WTC11 (cell line): ENCODE results near the gene TMC8.

ENCODE experiments used
- CREM ChIP-seq: sonication (generic); formaldehyde crosslinking; IDR thresholded peaks from 2 replicates; pipeline ENCODE4 v1.8.1; 2022; ENCODE audit warnings: mild to moderate bottlenecking, missing genetic modification reagents, moderate library complexity
- CTCF ChIP-seq: fragments of 200-600 bp; IDR thresholded peaks from 2 replicates; pipeline ENCODE4 v1.8.0; 2022; ENCODE audit warnings: antibody characterized with exemption
- E2F4 ChIP-seq: sonication (generic); formaldehyde crosslinking; IDR thresholded peaks from 2 replicates; pipeline ENCODE4 v1.8.1; 2022; ENCODE audit warnings: low read depth, mild to moderate bottlenecking, moderate library complexity, missing genetic modification reagents, borderline replicate concordance
- ELF4 ChIP-seq: sonication (generic); formaldehyde crosslinking; IDR thresholded peaks from 2 replicates; pipeline ENCODE4 v1.8.1; 2022; ENCODE audit warnings: low read depth, mild to moderate bottlenecking, moderate library complexity, missing genetic modification reagents
- EMX1 ChIP-seq: fragments of 250-450 bp; sonication (Bioruptor Pico); IDR thresholded peaks from 2 replicates; pipeline ENCODE4 v1.8.0; 2021; ENCODE audit warnings: mild to moderate bottlenecking
- FOXK1 ChIP-seq: sonication (generic); formaldehyde crosslinking; IDR thresholded peaks from 2 replicates; pipeline ENCODE4 v1.8.0; 2022; ENCODE audit warnings: mild to moderate bottlenecking, moderate library complexity, missing genetic modification reagents
- FOXP4 ChIP-seq: sonication (generic); formaldehyde crosslinking; IDR thresholded peaks from 2 replicates; pipeline ENCODE4 v1.8.0; 2022; ENCODE audit warnings: mild to moderate bottlenecking, missing genetic modification reagents
- HMGXB4 ChIP-seq: sonication (generic); formaldehyde crosslinking; IDR thresholded peaks from 2 replicates; pipeline ENCODE4 v1.8.1; 2023; ENCODE audit warnings: mild to moderate bottlenecking, moderate library complexity, missing genetic modification reagents
- MAX ChIP-seq: sonication (generic); formaldehyde crosslinking; IDR thresholded peaks from 2 replicates; pipeline ENCODE4 v1.8.0; 2022; ENCODE audit warnings: mild to moderate bottlenecking, missing genetic modification reagents
- TEAD1 ChIP-seq: sonication (generic); formaldehyde crosslinking; IDR thresholded peaks from 2 replicates; pipeline ENCODE4 v1.8.0; 2022; ENCODE audit warnings: mild to moderate bottlenecking, missing genetic modification reagents
- TP53 ChIP-seq: sonication (generic); formaldehyde crosslinking; IDR thresholded peaks from 2 replicates; pipeline ENCODE4 v1.8.1; 2023; ENCODE audit warnings: mild to moderate bottlenecking, missing genetic modification reagents
- USF1 ChIP-seq: sonication (generic); formaldehyde crosslinking; IDR thresholded peaks from 2 replicates; pipeline ENCODE4 v1.8.0; 2022; ENCODE audit warnings: mild to moderate bottlenecking, missing genetic modification reagents
- ZNF219 ChIP-seq: sonication (generic); formaldehyde crosslinking; IDR thresholded peaks from 2 replicates; pipeline ENCODE4 v1.8.0; 2023; ENCODE audit warnings: missing genetic modification reagents, mild to moderate bottlenecking, borderline replicate concordance

GRCh38 chr17:78151514-78152008, 21.0 kb downstream of the TMC8 start:
- no peak for TF ChIP-seq E2F4 (CRISPR knock-in tag)
- no peak for TF ChIP-seq CTCF
- no peak for TF ChIP-seq ELF4 (CRISPR knock-in tag)
- TF ChIP-seq HMGXB4, result no peak
- no peak for TF ChIP-seq EMX1 (CRISPR knock-in tag)
- TF ChIP-seq MAX (CRISPR knock-in tag), result no peak
- no peak for TF ChIP-seq TEAD1 (CRISPR knock-in tag)
- no peak for TF ChIP-seq TP53 (CRISPR knock-in tag)
- no peak for TF ChIP-seq FOXK1 (CRISPR knock-in tag)
- TF ChIP-seq CREM, result no peak
- no peak for TF ChIP-seq ZNF219 (CRISPR knock-in tag)
- no peak for TF ChIP-seq FOXP4
- TF ChIP-seq USF1 (CRISPR knock-in tag), result no peak
